ENCODE data around the gene MPDU1. TPM values are rescaled to one million over a fixed set of nuclear protein-coding genes. Genes with fewer than 3 reads are reported as not detected.
"Not testable (repeated sequence)": the region's sequence is repeated elsewhere in the genome, so short reads cannot be mapped to it uniquely, and the experiment has no call there.

The MPDU1 gene
- total RNA-seq, 1 experiment from 2014 or later = 71.0 TPM

DNA sequence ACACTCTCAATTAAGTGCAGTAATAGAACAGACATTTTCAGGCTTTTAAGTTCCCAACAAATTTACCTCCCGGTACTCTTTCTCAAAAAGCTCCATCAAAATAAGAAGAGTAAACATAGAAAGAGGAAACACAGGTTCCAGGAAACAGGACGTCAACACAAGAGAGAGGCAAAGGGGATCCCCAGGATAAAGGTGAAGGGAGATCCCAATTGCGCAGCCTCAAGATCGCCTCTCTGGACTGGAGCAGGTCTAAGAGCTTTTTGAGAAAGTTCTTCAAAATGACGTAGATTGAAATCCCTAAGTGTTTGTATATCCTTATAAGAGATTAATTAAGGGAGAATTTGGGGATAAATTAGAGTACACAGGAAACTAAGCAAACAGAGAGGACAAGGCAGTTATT, 35.0 kb downstream of the MPDU1 start:
- ChIA-PET POLR2A (ENCODE audit: unreplicated experiment) (no interaction called here), CTCF (no interaction called here)
- H3K27ac ChIP-seq (ENCODE audit: low read length) = no peak overlapping the region
- no peak overlapping the region for H3K4me3 ChIP-seq (ENCODE audit: low read length)
- no peaks in the 10 kb centered on the region for H4K20me1 ChIP-seq (ENCODE audit: low read length)
- H3K4me1 ChIP-seq (ENCODE audit: insufficient read depth, low read length) = no peaks in the 10 kb centered on the region; the same call in 1 of the 2 replicates
- H3K4me2 ChIP-seq (ENCODE audit: low read length) = no peak overlapping the region
- BruUV-seq (replicated peaks) = no TSS peak
- no peak for ATAC-seq
- H3K79me2 ChIP-seq (ENCODE audit: low read length) = peaks cover 8% of the 10 kb centered on the region
- H3K36me3 ChIP-seq (ENCODE audit: low read depth, low read length) = no peaks in the 10 kb centered on the region
- no peaks in the 10 kb centered on the region for H3F3A ChIP-seq (ENCODE audit: low read length, unreplicated experiment)
- H3K9ac ChIP-seq (ENCODE audit: low read length) = no peak overlapping the region
- intact Hi-C loops (cut with micrococcal nuclease) = no loop called here
- no peaks in the 10 kb centered on the region for H3K9me3 ChIP-seq (ENCODE audit: low read length)
- H3K9me2 ChIP-seq (replicated peaks; ENCODE audit: low read length) = no peaks in the 10 kb centered on the region
- no peak overlapping the region for H2AFZ ChIP-seq (ENCODE audit: low read length)
- TF ChIP-seq, protein P1, sequence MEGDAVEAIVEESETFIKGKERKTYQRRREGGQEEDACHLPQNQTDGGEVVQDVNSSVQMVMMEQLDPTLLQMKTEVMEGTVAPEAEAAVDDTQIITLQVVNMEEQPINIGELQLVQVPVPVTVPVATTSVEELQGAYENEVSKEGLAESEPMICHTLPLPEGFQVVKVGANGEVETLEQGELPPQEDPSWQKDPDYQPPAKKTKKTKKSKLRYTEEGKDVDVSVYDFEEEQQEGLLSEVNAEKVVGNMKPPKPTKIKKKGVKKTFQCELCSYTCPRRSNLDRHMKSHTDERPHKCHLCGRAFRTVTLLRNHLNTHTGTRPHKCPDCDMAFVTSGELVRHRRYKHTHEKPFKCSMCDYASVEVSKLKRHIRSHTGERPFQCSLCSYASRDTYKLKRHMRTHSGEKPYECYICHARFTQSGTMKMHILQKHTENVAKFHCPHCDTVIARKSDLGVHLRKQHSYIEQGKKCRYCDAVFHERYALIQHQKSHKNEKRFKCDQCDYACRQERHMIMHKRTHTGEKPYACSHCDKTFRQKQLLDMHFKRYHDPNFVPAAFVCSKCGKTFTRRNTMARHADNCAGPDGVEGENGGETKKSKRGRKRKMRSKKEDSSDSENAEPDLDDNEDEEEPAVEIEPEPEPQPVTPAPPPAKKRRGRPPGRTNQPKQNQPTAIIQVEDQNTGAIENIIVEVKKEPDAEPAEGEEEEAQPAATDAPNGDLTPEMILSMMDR (conservative IDR thresholded peaks at IDR 0.05; ENCODE audit: low read depth, low read length) = no peak
- no peak for TF ChIP-seq EZH2phosphoT487 (IDR thresholded peaks at IDR 0.05; ENCODE audit: borderline replicate concordance, low read length)
- no peak for TF ChIP-seq EZH2 (IDR thresholded peaks at IDR 0.05; ENCODE audit: low read length, unreplicated experiment)
- DNase-seq = no peak
- no peaks in the 10 kb centered on the region for H3K27me3 ChIP-seq (ENCODE audit: low read length)

DNA sequence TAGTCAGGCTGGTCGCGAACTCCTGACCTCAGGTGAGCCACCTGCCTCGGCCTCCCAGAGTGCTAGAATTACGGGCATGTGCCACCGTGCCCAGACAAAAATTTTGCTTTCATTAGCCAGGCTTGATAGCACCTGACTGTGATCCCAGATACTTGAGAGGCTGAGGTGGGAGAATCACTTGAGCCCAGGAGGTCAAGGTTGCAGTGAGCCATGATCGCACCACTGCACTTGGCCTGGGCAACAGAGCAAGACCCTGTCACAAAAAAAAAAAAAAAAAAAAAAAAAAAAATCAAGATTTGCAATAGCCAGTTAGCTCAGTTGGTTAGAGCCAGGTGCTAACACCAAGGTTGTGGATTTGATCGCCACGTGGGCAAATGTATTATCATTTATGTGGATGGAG, 37.2 kb downstream of the MPDU1 start:
- BruUV-seq (replicated peaks) = no TSS peak

DNA sequence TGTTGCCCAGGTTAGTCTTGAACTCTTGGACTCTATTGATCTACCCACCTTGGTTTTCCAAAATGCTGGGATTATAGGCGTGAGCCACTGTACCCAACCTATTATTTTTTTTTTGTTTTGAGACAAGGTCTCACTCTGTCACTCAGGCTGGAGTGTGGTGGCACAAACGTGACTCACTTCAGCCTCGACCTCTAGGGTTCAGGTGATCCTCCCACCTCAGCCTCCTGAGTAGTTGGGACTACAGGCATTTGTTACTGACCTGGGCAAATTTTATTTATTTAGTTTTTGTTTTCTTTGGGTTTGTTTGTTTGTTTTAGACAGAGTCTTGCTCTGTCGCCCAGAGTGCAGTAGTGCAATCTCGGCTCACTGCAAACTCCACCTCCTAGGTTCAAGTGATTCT, 40.0 kb downstream of the MPDU1 start:
- no peak overlapping the region for H3K9ac ChIP-seq (ENCODE audit: low read length)
- no peak overlapping the region for H3K4me2 ChIP-seq (ENCODE audit: low read length)
- ChIA-PET CTCF (no interaction called here), POLR2A (ENCODE audit: unreplicated experiment) (no interaction called here)
- H3K9me2 ChIP-seq (replicated peaks; ENCODE audit: low read length) = no peaks in the 10 kb centered on the region
- no peak for TF ChIP-seq EZH2 (IDR thresholded peaks at IDR 0.05; ENCODE audit: low read length, unreplicated experiment)
- no peak for TF ChIP-seq EZH2phosphoT487 (IDR thresholded peaks at IDR 0.05; ENCODE audit: borderline replicate concordance, low read length)
- TF ChIP-seq, protein P1 (conservative IDR thresholded peaks at IDR 0.05; ENCODE audit: low read depth, low read length) = no peak
- ATAC-seq = no peak
- H3F3A ChIP-seq (ENCODE audit: low read length, unreplicated experiment) = no peaks in the 10 kb centered on the region
- no peak overlapping the region for H2AFZ ChIP-seq (ENCODE audit: low read length)
- H3K4me3 ChIP-seq (ENCODE audit: low read length) = no peak overlapping the region
- no peaks in the 10 kb centered on the region for H3K36me3 ChIP-seq (ENCODE audit: low read depth, low read length)
- intact Hi-C loops (cut with micrococcal nuclease) = no loop called here
- no peaks in the 10 kb centered on the region for H3K9me3 ChIP-seq (ENCODE audit: low read length)
- no TSS peak for BruUV-seq (replicated peaks)
- no peaks in the 10 kb centered on the region for H4K20me1 ChIP-seq (ENCODE audit: low read length)
- peaks cover 13% of the 10 kb centered on the region for H3K79me2 ChIP-seq (ENCODE audit: low read length)
- DNase-seq = no peak
- H3K27me3 ChIP-seq (ENCODE audit: low read length) = no peaks in the 10 kb centered on the region
- no peaks in the 10 kb centered on the region for H3K4me1 ChIP-seq (ENCODE audit: insufficient read depth, low read length)
- H3K27ac ChIP-seq (ENCODE audit: low read length) = no peak overlapping the region

More for the DNA sequence above, 37.2 kb downstream of the MPDU1 start:
- ChIA-PET CTCF (interaction anchor here (1.0 kb wide), 1 partner anchor 31 kb away, joined by 5 read pairs; no protein-coding TSS in a partner anchor), POLR2A (ENCODE audit: unreplicated experiment) (no interaction called here)
- Histone ChIP-seq H3F3A (ENCODE audit: low read length, unreplicated experiment) (no peaks in the 10 kb centered on the region), H3K9me2 (replicated peaks; ENCODE audit: low read length) (no peaks in the 10 kb centered on the region), H3K4me3 (ENCODE audit: low read length) (no peak overlapping the region), H4K20me1 (ENCODE audit: low read length) (no peaks in the 10 kb centered on the region), H3K79me2 (ENCODE audit: low read length) (no peaks in the 10 kb centered on the region), H3K4me1 (ENCODE audit: insufficient read depth, low read length) (no peaks in the 10 kb centered on the region), H3K36me3 (ENCODE audit: low read depth, low read length) (no peaks in the 10 kb centered on the region), H3K27ac (ENCODE audit: low read length) (no peak overlapping the region), H3K9ac (ENCODE audit: low read length) (no peak overlapping the region), H2AFZ (ENCODE audit: low read length) (no peak overlapping the region), H3K9me3 (ENCODE audit: low read length) (no peaks in the 10 kb centered on the region), H3K27me3 (ENCODE audit: low read length) (no peaks in the 10 kb centered on the region), H3K4me2 (ENCODE audit: low read length) (no peak overlapping the region)
- TF ChIP-seq EZH2phosphoT487 (IDR thresholded peaks at IDR 0.05; ENCODE audit: borderline replicate concordance, low read length) = no peak
- TF ChIP-seq, protein P1 (conservative IDR thresholded peaks at IDR 0.05; ENCODE audit: low read depth, low read length) = no peak
- TF ChIP-seq EZH2 (IDR thresholded peaks at IDR 0.05; ENCODE audit: low read length, unreplicated experiment) = no peak
- intact Hi-C loops (cut with micrococcal nuclease) = no loop called here
- no peak for DNase-seq
- ATAC-seq = no peak

DNA sequence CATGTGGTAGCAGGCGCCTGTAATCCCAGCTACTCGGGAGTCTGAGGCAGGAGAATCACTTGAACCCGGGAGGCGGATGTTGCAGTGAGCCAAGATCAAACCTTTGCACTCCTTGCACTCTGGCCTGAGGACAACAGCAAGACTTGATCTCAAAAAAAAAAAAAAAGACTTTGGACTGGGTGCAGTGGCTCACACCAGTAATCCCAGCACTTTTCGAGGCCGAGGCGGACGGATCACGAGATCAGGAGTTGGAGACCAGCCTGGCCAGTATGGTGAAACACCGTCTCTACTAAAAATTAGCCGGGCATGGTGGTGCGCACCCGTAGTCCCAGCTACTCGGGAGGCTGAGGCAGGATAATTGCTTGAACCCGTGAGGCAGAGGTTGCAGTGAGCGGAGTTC, 42.1 kb downstream of the MPDU1 start:
- H3K4me1 ChIP-seq (ENCODE audit: insufficient read depth, low read length); ATAC-seq; intact Hi-C loops (cut with micrococcal nuclease); H3F3A ChIP-seq (ENCODE audit: low read length, unreplicated experiment); H3K27ac ChIP-seq (ENCODE audit: low read length); POLR2A ChIA-PET (ENCODE audit: unreplicated experiment); H3K9ac ChIP-seq (ENCODE audit: low read length); DNase-seq; H3K4me2 ChIP-seq (ENCODE audit: low read length); BruUV-seq (replicated peaks); H4K20me1 ChIP-seq (ENCODE audit: low read length); CTCF ChIA-PET; H3K9me3 ChIP-seq (ENCODE audit: low read length); H3K9me2 ChIP-seq (replicated peaks; ENCODE audit: low read length); H2AFZ ChIP-seq (ENCODE audit: low read length); H3K4me3 ChIP-seq (ENCODE audit: low read length); H3K27me3 ChIP-seq (ENCODE audit: low read length); H3K36me3 ChIP-seq (ENCODE audit: low read depth, low read length): not testable (repeated sequence)
- peaks cover 13% of the 10 kb centered on the region for H3K79me2 ChIP-seq (ENCODE audit: low read length)
